ENCODE data around the gene SERPINA5.

- TF ChIP-seq CTCF (IDR thresholded peaks at IDR 0.05) = no peak
- no peak for TF ChIP-seq POLR2A (IDR thresholded peaks at IDR 0.05)
Measured at GRCh38 chr14:94640721-94641631, 59.8 kb downstream of the SERPINA5 start.

All from right lobe of liver (tissue), 4 donors.